ENCODE data around the gene TMTC4.

DNA sequence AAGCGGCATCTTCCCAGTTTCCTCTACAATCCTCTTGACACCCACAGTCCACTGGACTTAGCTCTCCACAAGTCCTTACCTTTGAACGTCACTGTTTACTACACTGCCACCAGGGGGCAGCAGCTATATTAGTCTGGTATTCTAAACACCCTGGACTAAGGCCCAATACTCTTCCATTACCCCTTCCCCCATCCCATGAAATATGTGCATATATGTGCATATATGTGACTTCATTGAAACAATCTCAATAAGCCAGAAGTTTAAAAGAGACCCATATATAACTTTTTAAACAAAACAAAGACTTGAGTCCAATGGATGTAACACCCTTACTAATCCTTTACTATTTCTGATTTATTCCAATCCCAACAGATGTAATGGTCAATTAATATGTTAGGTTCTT, 101.5 kb downstream of the TMTC4 start:
- no peak for TF ChIP-seq POLR2A (IDR thresholded peaks at IDR 0.05)
- TF ChIP-seq, protein P1, sequence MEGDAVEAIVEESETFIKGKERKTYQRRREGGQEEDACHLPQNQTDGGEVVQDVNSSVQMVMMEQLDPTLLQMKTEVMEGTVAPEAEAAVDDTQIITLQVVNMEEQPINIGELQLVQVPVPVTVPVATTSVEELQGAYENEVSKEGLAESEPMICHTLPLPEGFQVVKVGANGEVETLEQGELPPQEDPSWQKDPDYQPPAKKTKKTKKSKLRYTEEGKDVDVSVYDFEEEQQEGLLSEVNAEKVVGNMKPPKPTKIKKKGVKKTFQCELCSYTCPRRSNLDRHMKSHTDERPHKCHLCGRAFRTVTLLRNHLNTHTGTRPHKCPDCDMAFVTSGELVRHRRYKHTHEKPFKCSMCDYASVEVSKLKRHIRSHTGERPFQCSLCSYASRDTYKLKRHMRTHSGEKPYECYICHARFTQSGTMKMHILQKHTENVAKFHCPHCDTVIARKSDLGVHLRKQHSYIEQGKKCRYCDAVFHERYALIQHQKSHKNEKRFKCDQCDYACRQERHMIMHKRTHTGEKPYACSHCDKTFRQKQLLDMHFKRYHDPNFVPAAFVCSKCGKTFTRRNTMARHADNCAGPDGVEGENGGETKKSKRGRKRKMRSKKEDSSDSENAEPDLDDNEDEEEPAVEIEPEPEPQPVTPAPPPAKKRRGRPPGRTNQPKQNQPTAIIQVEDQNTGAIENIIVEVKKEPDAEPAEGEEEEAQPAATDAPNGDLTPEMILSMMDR (IDR thresholded peaks at IDR 0.05 in 4 of 5, conservative IDR thresholded peaks at IDR 0.05 in 1 of 5), result peak in 4 of 5 experiments; percentile 25 to 69 (median 58)

Measured in gastrocnemius medialis (tissue), 4 donors.